HG03342 (cell line): Measurements from ENCODE around the gene FAM83C.

ENCODE experiments used
- ATAC-seq: cut with Tn5 transposase; IDR thresholded peaks from one replicate; pipeline ENCODE4 v1.9.1; 2021; ENCODE audit warnings: mild to moderate bottlenecking, moderate library complexity; ENCODE audit not compliant: unreplicated experiment

The FAM83C gene

DNA sequence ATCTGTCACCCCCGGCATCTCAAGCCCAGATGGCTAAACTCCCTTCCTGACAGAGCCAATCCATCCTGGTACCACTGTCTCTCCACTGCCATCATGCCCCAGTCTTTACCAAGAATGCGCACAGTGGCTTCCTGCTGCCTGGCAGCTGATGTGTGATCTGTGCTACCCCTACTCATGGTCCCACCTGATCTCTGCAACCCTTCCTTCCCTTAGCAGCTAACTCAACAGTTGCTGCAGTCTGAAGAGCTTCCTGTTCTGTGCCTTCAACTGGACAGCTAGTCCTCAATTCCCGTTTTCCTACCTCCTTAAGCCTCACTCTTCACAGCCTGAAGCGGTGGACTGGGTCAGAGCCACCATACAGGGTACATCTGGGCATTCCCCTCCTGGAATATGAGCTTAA is 7.6 kb upstream of the FAM83C start:
- ATAC-seq = no peak

DNA sequence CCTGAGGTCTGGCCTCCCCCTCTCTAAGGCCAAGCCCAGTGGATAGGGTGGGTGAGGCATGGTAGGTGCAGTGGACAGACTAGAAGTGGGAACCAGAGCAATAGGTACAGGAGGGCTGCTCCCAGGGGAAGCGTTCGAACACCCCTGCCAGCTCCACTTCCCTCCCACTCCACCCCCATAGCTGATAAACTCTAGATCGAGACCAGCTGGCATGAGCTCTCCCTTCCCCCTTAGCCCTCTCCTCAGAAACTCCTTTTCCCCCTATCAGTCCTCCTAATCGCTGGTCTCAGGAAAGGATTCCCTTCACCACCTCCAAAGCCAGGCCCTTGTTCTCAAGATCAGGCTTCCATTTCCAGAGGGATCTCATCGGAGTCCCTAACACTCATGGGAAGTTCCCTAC is 6.0 kb upstream of the FAM83C start:
- ATAC-seq = no peak

DNA sequence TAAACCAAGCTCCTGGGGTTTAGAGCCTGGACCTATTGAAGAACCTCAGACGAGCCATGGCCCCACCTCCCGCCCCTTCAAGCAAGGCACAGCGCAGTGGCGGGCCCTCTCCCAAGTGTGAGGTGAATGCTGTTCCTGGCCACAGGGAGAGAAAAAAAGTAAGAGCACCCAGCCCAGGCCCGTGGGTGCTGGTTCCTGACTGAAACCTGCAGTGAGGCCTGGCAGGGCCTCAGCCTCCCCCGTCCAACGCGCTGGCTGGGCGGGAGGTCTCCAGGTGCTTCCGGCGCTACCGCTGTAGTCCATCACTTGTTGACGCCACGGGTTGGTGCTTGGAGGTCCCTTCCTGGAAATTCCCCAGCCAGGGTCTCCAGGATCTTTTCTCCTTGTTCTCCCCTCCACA is 5.5 kb upstream of the FAM83C start:
- no peak for ATAC-seq

- ATAC-seq = no peak
These were observed 4.9 kb upstream of the FAM83C start for GRCh38 chr20:35297155-35297554.

DNA sequence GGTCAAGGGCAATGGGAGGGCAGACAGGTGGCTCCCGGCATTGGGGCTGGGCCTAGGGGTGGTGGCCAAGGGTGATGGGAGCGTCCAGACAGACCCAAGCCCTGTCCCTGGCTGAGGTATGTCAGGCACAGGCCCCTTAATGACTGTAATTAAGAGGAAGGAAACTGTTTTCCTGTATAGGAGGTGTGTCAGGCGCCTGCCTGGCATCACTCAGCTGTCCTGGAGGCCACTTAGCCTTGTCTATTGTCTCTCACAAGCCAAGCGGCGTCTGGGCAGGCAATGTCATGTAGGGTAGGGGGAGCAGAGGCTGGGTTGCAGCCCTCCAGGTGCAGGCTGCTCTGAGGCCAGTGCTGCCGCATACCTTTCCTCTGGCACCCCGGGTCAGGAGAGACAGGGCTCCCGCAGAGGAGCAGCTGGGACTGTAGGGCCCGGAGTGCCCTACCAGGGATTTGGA is 3.9 kb upstream of the FAM83C start:
- ATAC-seq = no peak

GRCh38 chr20:35295674-35296073 is 3.4 kb upstream of the FAM83C start:
- ATAC-seq = no peak

- ATAC-seq = no peak
These were observed 2.8 kb upstream of the FAM83C start for GRCh38 chr20:35295058-35295457.

GRCh38 chr20:35294293-35294685 is 2.1 kb upstream of the FAM83C start:
- no peak for ATAC-seq

DNA sequence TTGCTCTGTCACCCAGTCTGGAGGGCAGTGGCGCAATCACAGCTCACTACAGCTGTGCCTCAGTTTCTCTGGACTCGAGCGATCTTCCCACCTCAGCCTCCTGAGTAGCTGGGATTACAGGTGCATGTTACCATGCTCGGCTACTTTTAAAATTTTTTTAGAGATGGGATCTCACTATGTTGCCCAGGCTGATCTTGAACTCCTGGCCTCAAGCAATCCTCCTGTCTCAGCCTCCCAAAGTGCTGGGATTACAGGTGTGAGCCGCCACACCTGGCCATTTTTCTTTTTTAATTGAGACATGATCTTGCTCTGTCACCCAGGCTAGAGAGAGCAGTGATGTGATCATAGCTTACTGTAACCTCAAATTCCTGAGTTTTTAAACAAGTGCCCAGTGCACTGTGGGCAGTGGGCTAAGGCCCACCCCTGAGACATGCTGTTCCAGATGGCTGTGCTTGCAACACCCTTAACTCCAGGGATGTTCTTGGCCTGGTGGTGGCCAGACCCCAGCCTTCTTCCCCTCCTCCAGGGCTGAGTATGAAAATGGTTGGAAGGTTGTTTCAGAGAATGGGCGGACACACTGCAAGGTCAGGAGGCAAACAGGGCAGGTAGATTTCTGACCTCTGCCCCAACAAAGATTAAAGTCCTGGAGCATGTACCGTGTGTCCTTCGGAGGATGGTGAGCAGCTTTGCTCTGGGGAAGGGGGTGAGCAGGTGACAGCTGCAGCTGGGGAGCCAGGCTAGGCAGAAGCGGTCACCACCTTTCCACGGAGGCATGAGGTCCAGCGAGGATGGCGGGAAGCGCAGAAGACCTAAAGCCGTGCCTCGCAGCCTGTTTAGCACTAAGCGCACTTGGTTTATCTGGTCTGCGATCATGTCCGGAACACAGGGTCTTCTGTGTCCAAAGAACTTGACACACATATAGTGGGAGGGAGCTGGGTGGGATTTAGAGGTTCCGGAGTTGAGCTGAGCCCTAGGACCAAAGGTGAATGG is 1.4 kb upstream of the FAM83C start:
- ATAC-seq = no peak

DNA sequence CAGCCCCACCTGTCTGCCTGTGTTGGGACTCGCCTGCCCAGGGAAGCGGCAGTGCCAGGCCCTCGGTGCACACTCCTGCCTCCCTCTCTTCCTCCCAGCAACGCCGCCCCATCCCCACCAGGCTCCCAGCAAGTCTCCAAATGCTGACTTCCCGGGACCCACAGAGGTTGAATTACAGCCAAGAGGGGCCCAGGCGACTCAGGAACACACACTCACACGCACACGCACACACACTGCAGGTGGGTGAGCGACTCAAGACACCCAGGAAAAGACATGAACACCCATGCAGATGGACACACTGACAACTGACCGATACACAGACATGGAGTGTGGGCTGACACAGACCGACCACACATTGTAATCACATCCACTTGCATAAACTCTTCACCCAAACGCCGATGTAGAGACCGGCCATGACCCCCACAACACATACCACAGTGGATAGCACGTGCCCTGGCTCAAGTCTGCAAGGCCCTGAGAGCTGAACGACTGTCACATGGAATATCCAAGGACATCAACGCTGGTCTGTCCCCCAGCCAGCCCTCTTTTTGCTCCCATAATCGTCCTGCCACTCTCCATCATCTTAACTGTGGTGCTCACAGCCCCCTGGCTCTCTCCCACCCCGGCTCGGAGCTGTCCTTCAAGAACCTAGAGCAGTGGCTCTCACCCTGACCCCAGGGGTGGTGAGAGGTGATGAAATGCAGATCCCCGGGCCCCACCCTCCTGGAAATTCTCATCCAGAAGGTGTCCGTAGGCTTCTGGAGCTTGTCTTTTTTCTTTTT is 470 bp upstream of the FAM83C start:
- ATAC-seq = no peak

DNA sequence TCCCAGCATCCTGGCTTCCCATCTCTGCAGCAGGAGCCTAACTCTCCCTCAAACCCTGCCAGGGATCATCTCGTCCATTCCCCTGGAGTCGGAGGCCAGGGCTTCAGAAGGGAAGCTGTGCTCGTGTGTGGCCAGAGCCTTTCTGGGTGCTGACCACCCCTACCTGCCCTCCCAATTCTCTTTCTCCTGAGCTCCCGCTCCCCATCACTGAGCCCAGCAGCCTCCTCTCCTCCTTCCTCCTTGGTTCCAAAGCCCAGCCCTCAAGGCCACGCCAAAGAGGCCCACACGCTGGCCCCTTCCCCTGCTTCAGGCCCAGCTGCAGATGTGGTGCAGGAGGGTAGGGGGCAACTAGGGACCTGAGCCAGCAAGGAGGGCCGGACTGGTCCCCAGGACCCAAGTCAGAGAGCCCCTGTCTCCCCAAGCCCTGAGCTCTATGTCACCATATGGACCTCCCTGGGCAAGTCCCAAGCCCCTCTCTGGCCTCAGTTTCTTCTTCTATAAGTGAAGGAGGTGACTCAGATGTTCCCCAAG is 1.3 kb downstream of the FAM83C start:
- no peak for ATAC-seq

- ATAC-seq = no peak
These were observed 1.9 kb downstream of the FAM83C start for GRCh38 chr20:35290186-35290886.

- ATAC-seq = no peak
These were observed 3.7 kb downstream of the FAM83C start for GRCh38 chr20:35288325-35289060.

- ATAC-seq = no peak
These were observed 4.5 kb downstream of the FAM83C start for GRCh38 chr20:35287509-35288324.

- no peak for ATAC-seq
These were observed 5.2 kb downstream of the FAM83C start for GRCh38 chr20:35286899-35287508.

DNA sequence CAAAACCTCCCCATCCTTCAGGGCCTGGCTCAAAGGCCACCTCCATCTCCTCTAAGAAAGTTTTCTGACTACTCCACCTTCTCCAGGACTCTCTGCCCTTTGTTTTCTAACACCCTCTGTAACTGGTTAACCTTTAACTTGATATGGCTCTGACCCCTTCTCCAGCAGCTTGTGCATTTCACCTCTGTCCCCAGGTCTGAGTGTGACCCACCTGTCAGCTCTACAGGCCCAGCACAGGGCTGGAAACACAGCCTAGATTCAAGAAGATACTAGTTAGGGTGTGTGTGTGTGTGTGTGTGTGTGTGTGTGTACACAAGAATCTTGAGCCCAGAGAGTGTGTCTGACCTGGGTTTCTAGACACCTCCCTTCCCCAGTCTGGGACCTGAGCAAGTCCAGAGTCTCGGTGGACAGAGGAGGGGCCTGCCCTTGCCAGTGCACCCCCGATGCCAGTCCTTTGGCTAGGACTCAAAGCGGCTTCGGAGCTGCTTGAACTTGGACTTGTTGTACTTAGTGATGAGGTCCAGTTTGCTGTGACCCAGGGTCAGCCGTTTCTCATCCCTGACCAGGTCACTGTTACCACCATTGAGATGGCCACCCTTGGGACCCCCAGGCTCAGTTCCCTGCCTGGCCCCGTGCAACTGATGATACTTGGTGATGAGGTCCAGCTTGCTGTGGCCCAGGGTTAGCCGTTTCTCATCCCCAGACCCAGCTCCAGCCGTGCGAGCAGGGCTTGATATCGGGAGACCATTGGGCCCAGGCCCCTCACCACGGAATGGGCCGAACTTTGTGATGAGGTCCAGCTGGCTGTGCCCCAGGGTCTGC is 5.9 kb downstream of the FAM83C start:
- ATAC-seq = no peak

DNA sequence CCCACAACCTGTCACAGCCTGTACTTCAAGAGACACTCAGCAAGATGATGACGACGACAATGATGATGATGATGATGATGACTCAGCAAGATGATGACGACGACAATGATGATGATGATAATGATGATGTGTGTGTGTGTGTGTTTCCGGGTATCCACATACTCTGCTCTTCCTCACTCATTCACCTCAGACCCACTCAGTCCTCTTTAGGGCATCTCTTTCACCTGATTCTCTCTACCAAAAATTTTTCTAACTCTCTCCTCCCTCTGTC is 6.5 kb downstream of the FAM83C start:
- no peak for ATAC-seq

DNA sequence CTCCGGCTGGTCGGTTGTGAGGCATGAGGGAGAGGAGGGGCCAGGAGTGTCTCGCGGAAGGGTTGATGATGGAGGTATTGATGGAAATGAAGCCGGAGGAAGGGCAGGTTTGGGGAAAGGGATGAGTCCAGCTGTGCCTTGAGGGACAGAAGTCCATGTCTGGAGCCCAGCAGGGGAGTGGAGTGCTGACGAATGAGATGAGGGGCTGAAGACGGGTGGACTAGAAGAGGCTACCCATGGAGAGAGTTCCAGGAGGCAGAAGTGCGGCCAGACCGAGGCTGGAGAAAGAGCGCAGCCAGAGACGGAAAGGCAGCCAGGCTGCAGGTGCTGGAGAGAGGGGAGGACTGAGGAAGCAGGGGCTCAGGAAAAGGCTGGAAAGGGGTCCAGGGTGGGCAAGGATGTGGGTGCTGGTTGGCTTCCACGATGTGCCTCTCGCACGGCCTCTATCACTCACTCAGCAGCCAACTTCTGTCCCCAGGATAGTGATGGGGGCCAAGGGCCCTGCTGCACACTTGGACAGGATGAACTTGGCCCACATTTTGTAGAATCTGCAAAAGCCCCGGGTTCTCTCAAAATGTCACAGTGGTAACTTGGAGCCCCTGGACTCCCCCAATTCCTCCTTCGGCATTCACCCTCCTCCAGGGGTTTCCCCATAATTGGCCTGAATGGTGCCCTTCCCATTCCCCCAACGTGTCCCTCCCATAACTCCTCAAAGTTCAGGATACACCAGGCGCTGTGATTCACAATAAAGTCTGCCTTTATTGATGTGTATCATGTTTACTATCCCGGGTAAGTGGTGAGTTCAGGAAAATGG is 7.0 kb downstream of the FAM83C start:
- no peak for ATAC-seq
